HepG2 (cell line): ENCODE data around the gene KCNMA1. TPM values are rescaled to one million over a fixed set of nuclear protein-coding genes. Genes with fewer than 3 reads are reported as not detected.
"Not testable (repeated sequence)": the region's sequence is repeated elsewhere in the genome, so short reads cannot be mapped to it uniquely, and the experiment has no call there.

ENCODE experiments used
- ATAC-seq: fragments of 200-7000 bp; cut with Tn5 transposase; 3 replicates; pipeline ENCODE4 v1.9.1; 2020; ENCODE audit warnings: mild to moderate bottlenecking, moderate library complexity
- BruUV-seq: library from RNA; stranded (reverse); fragments of 400-500 nt; replicated peaks from 2 replicates; lab custom pipeline; 2021; lab: Mats Ljungman, UMichigan
- CTCF ChIA-PET: fragments of 300-600 bp; formaldehyde crosslinking; extraction: SDS; loops from one replicate; lab custom pipeline; 2021; ENCODE audit warnings: low total read pairs, inconsistent platforms, low intra/inter-chr PET ratio; lab: Yijun Ruan, JAX
- POLR2A ChIA-PET: fragments of 350-600 bp; sonication (Branson Sonifier 250); formaldehyde crosslinking; loops from one replicate; lab custom pipeline; 2020; ENCODE audit warnings: antibody characterized with exemption, inconsistent platforms; lab: Yijun Ruan, JAX
- DNase-seq: peaks from one replicate; pipeline ENCODE4 v3.0.0-alpha.2; 2015; ENCODE audit warnings: low spot score
- FAIRE-seq: peaks from 3 replicates; lab custom pipeline; 2011; peaks lifted over from hg19 to GRCh38; lab: Jason Lieb, UNC
- H2AFZ ChIP-seq: one replicate; pipeline ENCODE4 v1.6.1; 2011; ENCODE audit warnings: low read length, inconsistent platforms
- H3K27ac ChIP-seq: fragments of 300-600 bp; 3 replicates; pipeline ENCODE4 v1.8.0; 2011; ENCODE audit warnings: mixed run types, mild to moderate bottlenecking, mixed read lengths, low read length, inconsistent platforms; ENCODE audit not compliant: insufficient read depth; ENCODE audit errors: extremely low read length
- H3K27me3 ChIP-seq, 2 experiments: fragments of 200-600 bp in 1 of 2; 2 replicates in 1 of 2; 3 replicates in 1 of 2; pipeline versions ENCODE4 v1.6.0 to v1.8.0; 2011; ENCODE audit warnings: low read length in 2 of 2, mild to moderate bottlenecking in 2 of 2, moderate library complexity in 2 of 2, inconsistent platforms in 1 of 2; ENCODE audit not compliant: insufficient read depth in 2 of 2, control insufficient read depth in 1 of 2
- H3K36me3 ChIP-seq, 2 experiments: fragments of 200-600 bp in 1 of 2; replicated peaks in 1 of 2; 2 replicates in 1 of 2; 3 replicates in 1 of 2; pipeline versions ENCODE4 v1.5.1 to v1.8.0; 2011; ENCODE audit warnings: low read length in 2 of 2, inconsistent platforms in 1 of 2; ENCODE audit not compliant: insufficient read depth in 2 of 2, control insufficient read depth in 1 of 2
- H3K4me1 ChIP-seq: 2 replicates; pipeline ENCODE4 v1.5.1; 2012; ENCODE audit warnings: low read length, inconsistent platforms; ENCODE audit not compliant: insufficient read depth
- H3K4me2 ChIP-seq: 2 replicates; pipeline ENCODE4 v1.6.0; 2011; ENCODE audit warnings: low read depth, low read length, inconsistent platforms
- H3K4me3 ChIP-seq, 3 experiments: fragments of 200-600 bp in 1 of 3; sonication (generic), shearing (Covaris generic) in 1 of 3; replicated peaks in 1 of 3; 2 replicates each; pipeline ENCODE4 v1.5.1; 2011 to 2016; ENCODE audit warnings: low read length in 3 of 3, inconsistent platforms in 2 of 3, low read depth in 2 of 3, mild to moderate bottlenecking in 2 of 3, control low read depth in 1 of 3, mixed read lengths in 1 of 3; ENCODE audit not compliant: insufficient read depth in 1 of 3
- H3K79me2 ChIP-seq: one replicate; pipeline ENCODE4 v1.6.1; 2011; ENCODE audit warnings: low read length, inconsistent platforms; ENCODE audit not compliant: insufficient read depth
- H3K9ac ChIP-seq: 2 replicates; pipeline ENCODE4 v1.6.0; 2011; ENCODE audit warnings: mild to moderate bottlenecking, low read depth, low read length, inconsistent platforms; ENCODE audit not compliant: insufficient read depth
- H3K9me3 ChIP-seq: 2 replicates; pipeline ENCODE4 v1.5.1; 2012; ENCODE audit warnings: mild to moderate bottlenecking, low read length
- H4K20me1 ChIP-seq: 2 replicates; pipeline ENCODE4 v1.6.0; 2011; ENCODE audit warnings: inconsistent platforms, mild to moderate bottlenecking, low read length, moderate library complexity; ENCODE audit not compliant: insufficient read depth
- NFE2 ChIP-seq: sonication (generic); formaldehyde crosslinking; IDR thresholded peaks from 2 replicates; pipeline ENCODE4 v1.4.0; 2020; ENCODE audit warnings: missing genetic modification reagents
- SIN3A ChIP-seq: IDR thresholded peaks from 2 replicates; pipeline ENCODE4 v1.6.1; 2011; ENCODE audit warnings: low read depth, mild to moderate bottlenecking, control low read depth, low read length, borderline replicate concordance
- ZBTB44 ChIP-seq: sonication (generic); formaldehyde crosslinking; IDR thresholded peaks from 2 replicates; pipeline ENCODE4 v1.4.0; 2020; ENCODE audit warnings: missing genetic modification reagents
- ZNF138 ChIP-seq: sonication (generic); formaldehyde crosslinking; IDR thresholded peaks from 2 replicates; pipeline ENCODE4 v1.5.0; 2020; ENCODE audit warnings: mild to moderate bottlenecking, low read depth, missing genetic modification reagents
- WGBS: methylation state at CpG from one replicate; pipeline ENCODE4 v1.1.6; 2017; ENCODE audit warnings: low lambda C conversion rate; 5-methylcytosine and 5-hydroxymethylcytosine counted together
- in situ Hi-C: cut with HindIII; loops from 2 replicates; pipeline ENCODE4 v1.10.0; 2017; ENCODE audit warnings: low pct_unique_long_range_greater_than_20kb; ENCODE audit not compliant: extremely low pct_ligation_motif_present
- intact Hi-C: fragments of 100-400 bp; cut with micrococcal nuclease; formaldehyde crosslinking; loops from one replicate; pipeline ENCODE4 v1.10.0; 2022; ENCODE audit not compliant: unreplicated experiment
- polyA plus RNA-seq, 8 experiments: library from polyadenylated mRNA; depleted of rRNA in 3 of 8; stranded (reverse) in 7 of 8; unstranded in 1 of 8; fragments of >200 nt; fragmentation: Illumina TruSeq in 4 of 8; extraction: Trizol in 4 of 8; gene quantifications; 2 replicates each; pipeline versions ENCODE4 v1.2.1 to v1.2.3, GENCODE V29; 2011 to 2016; ENCODE audit warnings: low read depth in 4 of 8, missing spikeins in 1 of 8, mixed read lengths in 1 of 8; ENCODE audit not compliant: insufficient read depth in 1 of 8
- total RNA-seq, 5 experiments: library from RNA; depleted of rRNA; stranded (reverse); fragments of >200 nt; fragmentation: Illumina TruSeq; extraction: Trizol; gene quantifications; 2 replicates each; pipeline ENCODE4 v1.2.3, GENCODE V29; 2016; ENCODE audit warnings: low read depth in 1 of 5

KCNMA1 gene
- total and polyA plus RNA-seq, 2 of the 13 experiments (the other 11 are each of a cell fraction or from before 2014, with no cell fraction given), result 0.02 TPM; not detected in 1

- no peak for TF ChIP-seq ZNF138 (CRISPR knock-in tag)
- no peak for TF ChIP-seq SIN3A
- no peak for TF ChIP-seq NFE2 (CRISPR knock-in tag)
- TF ChIP-seq ZBTB44, result no peak
Measured at GRCh38 chr10:77590344-77591237, 47.0 kb downstream of the KCNMA1 start (continued).

GRCh38 chr10:77589703-77590102 is 47.9 kb downstream of the KCNMA1 start:
- in situ Hi-C loops, H2AFZ ChIP-seq, POLR2A ChIA-PET, H3K36me3 ChIP-seq, H3K27me3 ChIP-seq, CTCF ChIA-PET, H3K4me1 ChIP-seq, FAIRE-seq, ATAC-seq, H3K27ac ChIP-seq, intact Hi-C loops, H3K4me3 ChIP-seq, H4K20me1 ChIP-seq, H3K79me2 ChIP-seq, BruUV-seq, H3K9ac ChIP-seq, H3K9me3 ChIP-seq, DNase-seq, H3K4me2 ChIP-seq: not testable (repeated sequence)
- WGBS, result 81% methylated on average over 7 of the region's 8 CpGs
